HUES64 (cell line): ENCODE data around the gene GPATCH2L.

Source experiments
- H3K27ac ChIP-seq: 2 replicates; pipeline ENCODE4 v1.7.0; 2013; ENCODE audit warnings: low read depth, low read length, inconsistent platforms
- H3K27me3 ChIP-seq: 2 replicates; pipeline ENCODE4 v1.6.1; 2013; ENCODE audit warnings: mild to moderate bottlenecking, low read length; ENCODE audit not compliant: insufficient read depth
- H3K36me3 ChIP-seq: 2 replicates; pipeline ENCODE4 v1.6.1; 2013; ENCODE audit warnings: mild to moderate bottlenecking, low read length; ENCODE audit not compliant: insufficient read depth
- H3K4me1 ChIP-seq: 2 replicates; pipeline ENCODE4 v1.6.1; 2013; ENCODE audit warnings: mild to moderate bottlenecking, low read length, moderate library complexity; ENCODE audit not compliant: insufficient read depth
- H3K4me3 ChIP-seq: 2 replicates; pipeline ENCODE4 v1.5.1; 2013; ENCODE audit warnings: mild to moderate bottlenecking, low read length, moderate library complexity
- H3K9ac ChIP-seq: 2 replicates; pipeline ENCODE4 v1.6.1; 2013; ENCODE audit warnings: mild to moderate bottlenecking, low read depth, low read length
- H3K9me3 ChIP-seq: 2 replicates; pipeline ENCODE4 v1.6.1; 2013; ENCODE audit warnings: low read depth, low read length; ENCODE audit not compliant: insufficient read depth
- WGBS: fragments of 150-250, 120-280 bp; methylation state at CpG from one replicate; pipeline ENCODE4 v1.1.7; 2013; ENCODE audit warnings: missing lambda C conversion rate; 5-methylcytosine and 5-hydroxymethylcytosine counted together

The GPATCH2L gene

GRCh38 chr14:76138119-76138757 is 13.5 kb upstream of the GPATCH2L start:
- 2% methylated on average over 24 of the region's 24 CpGs for WGBS
- H3K27me3 ChIP-seq = peaks cover 70% of the 10 kb centered on the region
- no peaks in the 10 kb centered on the region for H3K9me3 ChIP-seq
- no peaks in the 10 kb centered on the region for H3K36me3 ChIP-seq
- H3K27ac ChIP-seq = no peak overlapping the region; the same call in 1 of the 2 replicates
- peak overlapping the region; percentile 56 for H3K4me3 ChIP-seq
- peak overlapping the region; percentile 42; the same call in 1 of the 2 replicates for H3K9ac ChIP-seq
- peaks cover 7% of the 10 kb centered on the region; the same call in 1 of the 2 replicates for H3K4me1 ChIP-seq

GRCh38 chr14:76138758-76139723 is 12.7 kb upstream of the GPATCH2L start:
- H3K9me3 ChIP-seq = peaks cover 6% of the 10 kb centered on the region; the same call in 1 of the 2 replicates
- no peaks in the 10 kb centered on the region for H3K36me3 ChIP-seq
- H3K4me1 ChIP-seq = peaks cover 7% of the 10 kb centered on the region; the same call in 1 of the 2 replicates
- WGBS = 7% methylated on average over 50 of the region's 50 CpGs
- peaks cover 62% of the 10 kb centered on the region for H3K27me3 ChIP-seq
- H3K4me3 ChIP-seq = peak overlapping the region; percentile 56
- H3K27ac ChIP-seq = peak overlapping the region; percentile 36; the same call in 1 of the 2 replicates
- H3K9ac ChIP-seq = peak overlapping the region; percentile 42

- Histone ChIP-seq H3K36me3 (no peaks in the 10 kb centered on the region), H3K4me1 (no peaks in the 10 kb centered on the region), H3K27ac (no peak overlapping the region), H3K27me3 (peaks cover 52% of the 10 kb centered on the region), H3K9ac (no peak overlapping the region), H3K4me3 (no peak overlapping the region), H3K9me3 (peaks cover 7% of the 10 kb centered on the region; the same call in 1 of the 2 replicates)
- 98% methylated on average over 2 of the region's 2 CpGs for WGBS
Measured at GRCh38 chr14:76143642-76144041, 8.1 kb upstream of the GPATCH2L start.

GRCh38 chr14:76146976-76147375 is 4.7 kb upstream of the GPATCH2L start:
- Histone ChIP-seq H3K4me3 (no peak overlapping the region), H3K9ac (no peak overlapping the region), H3K4me1 (no peaks in the 10 kb centered on the region), H3K9me3 (peaks cover 7% of the 10 kb centered on the region; the same call in 1 of the 2 replicates), H3K27me3 (peaks cover 39% of the 10 kb centered on the region), H3K36me3 (no peaks in the 10 kb centered on the region), H3K27ac (no peak overlapping the region)

- H3K36me3 ChIP-seq = peaks cover 5% of the 10 kb centered on the region
- H3K27ac ChIP-seq = no peak overlapping the region
- H3K4me3 ChIP-seq = no peak overlapping the region
- WGBS = 90% methylated on average over 2 of the region's 2 CpGs
- peaks cover 7% of the 10 kb centered on the region for H3K4me1 ChIP-seq
- peaks cover 38% of the 10 kb centered on the region for H3K27me3 ChIP-seq
- peaks cover under 1% of the 10 kb centered on the region; the same call in 1 of the 2 replicates for H3K9me3 ChIP-seq
- no peak overlapping the region for H3K9ac ChIP-seq
Measured at GRCh38 chr14:76149196-76149595, 2.5 kb upstream of the GPATCH2L start.

GRCh38 chr14:76152333-76152681 is 585 bp downstream of the GPATCH2L start:
- Histone ChIP-seq H3K27me3 (peaks cover 23% of the 10 kb centered on the region), H3K9me3 (no peaks in the 10 kb centered on the region), H3K9ac (peak overlapping the region; percentile 77), H3K4me3 (peak overlapping the region; percentile 88), H3K4me1 (peaks cover 15% of the 10 kb centered on the region), H3K27ac (peak overlapping the region; percentile 70; the same call in 1 of the 2 replicates), H3K36me3 (peaks cover 35% of the 10 kb centered on the region)
- under 1% methylated on average over 17 of the region's 17 CpGs for WGBS

- H3K9ac ChIP-seq = no peak overlapping the region
- peaks cover 51% of the 10 kb centered on the region for H3K36me3 ChIP-seq
- WGBS = 98% methylated on average over 1 of the region's 1 CpG
- H3K9me3 ChIP-seq = no peaks in the 10 kb centered on the region
- H3K4me3 ChIP-seq = no peak overlapping the region
- H3K27ac ChIP-seq = no peak overlapping the region
- peaks cover 15% of the 10 kb centered on the region for H3K4me1 ChIP-seq
- peaks cover 10% of the 10 kb centered on the region for H3K27me3 ChIP-seq
Measured at GRCh38 chr14:76153919-76154318, 2.2 kb downstream of the GPATCH2L start.

GRCh38 chr14:76154539-76155126 is 2.9 kb downstream of the GPATCH2L start:
- no peak overlapping the region for H3K27ac ChIP-seq
- no peak overlapping the region for H3K9ac ChIP-seq
- no peak overlapping the region for H3K4me3 ChIP-seq
- 92% methylated on average over 11 of the region's 11 CpGs for WGBS
- no peaks in the 10 kb centered on the region for H3K9me3 ChIP-seq
- peaks cover 15% of the 10 kb centered on the region for H3K4me1 ChIP-seq
- H3K27me3 ChIP-seq = peaks cover 4% of the 10 kb centered on the region
- H3K36me3 ChIP-seq = peaks cover 58% of the 10 kb centered on the region

- no peaks in the 10 kb centered on the region for H3K4me1 ChIP-seq
- no peaks in the 10 kb centered on the region for H3K9me3 ChIP-seq
- no peak overlapping the region for H3K27ac ChIP-seq
- peaks cover 54% of the 10 kb centered on the region for H3K36me3 ChIP-seq
- no peak overlapping the region for H3K4me3 ChIP-seq
- no peak overlapping the region for H3K9ac ChIP-seq
- H3K27me3 ChIP-seq = no peaks in the 10 kb centered on the region
- WGBS = 84% methylated on average over 8 of the region's 8 CpGs
Measured at GRCh38 chr14:76163668-76164363, 12.1 kb downstream of the GPATCH2L start.

DNA sequence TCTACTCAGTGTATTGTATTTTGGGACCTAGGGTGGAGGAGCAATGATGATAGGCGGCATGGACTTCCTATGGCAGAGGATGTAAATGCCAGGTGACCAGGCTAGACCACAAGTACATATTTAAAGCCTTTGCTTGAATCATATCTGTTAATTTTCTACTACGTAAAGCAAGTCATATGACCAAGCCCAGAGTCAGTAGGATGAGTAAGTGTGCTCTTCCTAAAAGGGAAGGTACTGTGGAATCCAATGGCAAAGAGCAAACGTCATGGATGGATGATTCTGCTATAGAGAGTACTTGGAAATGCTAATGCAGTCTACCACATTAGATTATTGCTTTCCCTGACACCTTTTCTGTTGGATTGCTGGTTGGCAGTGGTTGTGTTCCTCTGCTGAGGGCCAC is 16.8 kb downstream of the GPATCH2L start:
- no peak overlapping the region for H3K9ac ChIP-seq
- no peak overlapping the region for H3K4me3 ChIP-seq
- H3K27ac ChIP-seq = no peak overlapping the region
- H3K36me3 ChIP-seq = peaks cover 70% of the 10 kb centered on the region
- WGBS = 95% methylated on average over 3 of the region's 3 CpGs
- H3K27me3 ChIP-seq = no peaks in the 10 kb centered on the region
- H3K9me3 ChIP-seq = no peaks in the 10 kb centered on the region
- H3K4me1 ChIP-seq = no peaks in the 10 kb centered on the region
